Esophagus (tissue), 2 donors: Measurements from ENCODE around the gene DISP3. TPM values are rescaled to one million over a fixed set of nuclear protein-coding genes. Genes with fewer than 3 reads are reported as not detected.

ENCODE experiments used
- H3K27ac ChIP-seq, 2 donors: one replicate each; pipeline ENCODE4 v1.5.1; 2013; ENCODE audit warnings: low read depth in 2 of 2, mild to moderate bottlenecking in 2 of 2, inconsistent platforms in 1 of 2, low read length in 1 of 2, moderate library complexity in 1 of 2
- H3K27me3 ChIP-seq, 2 donors: one replicate each; pipeline ENCODE4 v1.6.1; 2013; ENCODE audit warnings: low read length in 2 of 2, control low read depth in 1 of 2, mild to moderate bottlenecking in 1 of 2; ENCODE audit not compliant: insufficient read depth in 2 of 2, control insufficient read depth in 1 of 2
- H3K36me3 ChIP-seq, 2 donors: one replicate each; pipeline ENCODE4 v1.6.1; 2013; ENCODE audit warnings: low read length in 1 of 2; ENCODE audit not compliant: control insufficient read depth in 2 of 2, insufficient read depth in 2 of 2
- H3K4me1 ChIP-seq, 2 donors: one replicate each; pipeline ENCODE4 v1.6.1; 2013; ENCODE audit warnings: low read length in 1 of 2; ENCODE audit not compliant: control insufficient read depth in 2 of 2, insufficient read depth in 2 of 2
- H3K4me3 ChIP-seq, 2 donors: one replicate each; pipeline ENCODE4 v1.5.1; 2013; ENCODE audit warnings: low read length in 2 of 2, mild to moderate bottlenecking in 2 of 2, low read depth in 1 of 2, moderate library complexity in 1 of 2
- H3K9me3 ChIP-seq, 2 donors: one replicate each; pipeline ENCODE4 v1.6.1; 2013; ENCODE audit warnings: mild to moderate bottlenecking in 2 of 2, low read depth in 1 of 2, low read length in 1 of 2, moderate library complexity in 1 of 2; ENCODE audit not compliant: control insufficient read depth in 2 of 2, insufficient read depth in 1 of 2
- WGBS, 2 donors: extraction: QIAGEN DNeasy Blood & Tissue Kit; methylation state at CpG; one replicate each; pipeline ENCODE4 v1.1.7; 2013; 5-methylcytosine and 5-hydroxymethylcytosine counted together
- polyA plus RNA-seq, 2 donors: library from polyadenylated mRNA; stranded (reverse); fragments of 200-250 nt; gene quantifications; one replicate each; pipeline ENCODE4 v1.2.3, GENCODE V29; 2013
- donor health status: healthy with polysubstance abuse.
- donor health status: Bipolar disorder and iron deficiency.

DISP3 gene
- polyA plus RNA-seq, 2 donors, result not detected

- H3K36me3 ChIP-seq, result no peaks in the 10 kb centered on the region
Measured at GRCh38 chr1:11537854-11538591, 59.1 kb downstream of the DISP3 start.

GRCh38 chr1:11538886-11539285, 59.9 kb downstream of the DISP3 start:
- Histone ChIP-seq H3K36me3 (no peaks in the 10 kb centered on the region), H3K4me1 (no peaks in the 10 kb centered on the region), H3K9me3 (no peaks in the 10 kb centered on the region), H3K4me3 (no peak overlapping the region), H3K27me3 (no peaks in the 10 kb centered on the region), H3K27ac (no peak overlapping the region)
- 73 to 78% methylated on average over 9 of the region's 9 CpGs for WGBS, 2 donors

More at GRCh38 chr1:11537854-11538591, 59.1 kb downstream of the DISP3 start:
- H3K4me1 ChIP-seq, result no peaks in the 10 kb centered on the region
- H3K4me3 ChIP-seq, result no peak overlapping the region
- no peak overlapping the region for H3K27ac ChIP-seq
- H3K9me3 ChIP-seq, result no peaks in the 10 kb centered on the region
- 80 to 81% methylated on average over 14 of the region's 14 CpGs for WGBS, 2 donors
- no peaks in the 10 kb centered on the region for H3K27me3 ChIP-seq

- Histone ChIP-seq H3K27ac (no peak overlapping the region), H3K4me1 (no peaks in the 10 kb centered on the region), H3K27me3 (no peaks in the 10 kb centered on the region), H3K4me3 (no peak overlapping the region), H3K9me3 (no peaks in the 10 kb centered on the region), H3K36me3 (no peaks in the 10 kb centered on the region)
- 57 to 62% methylated on average over 18 of the region's 18 CpGs for WGBS, 2 donors
Measured at GRCh38 chr1:11539850-11540772, 61.2 kb downstream of the DISP3 start.

- Histone ChIP-seq H3K27ac (no peak overlapping the region), H3K36me3 (no peaks in the 10 kb centered on the region), H3K27me3 (no peaks in the 10 kb centered on the region), H3K9me3 (no peaks in the 10 kb centered on the region), H3K4me1 (no peaks in the 10 kb centered on the region), H3K4me3 (no peak overlapping the region)
- WGBS, 2 donors, result 75 to 83% methylated on average over 12 of the region's 12 CpGs
Measured at GRCh38 chr1:11540773-11541160, 61.8 kb downstream of the DISP3 start.

- 70 to 73% methylated on average over 7 of the region's 7 CpGs for WGBS, 2 donors
- Histone ChIP-seq H3K27me3 (no peaks in the 10 kb centered on the region), H3K4me1 (no peaks in the 10 kb centered on the region)
Measured at GRCh38 chr1:11541236-11541635, 62.3 kb downstream of the DISP3 start.

GRCh38 chr1:11541956-11542355, 63.0 kb downstream of the DISP3 start:
- no peaks in the 10 kb centered on the region for H3K27me3 ChIP-seq

More at GRCh38 chr1:11541236-11541635, 62.3 kb downstream of the DISP3 start:
- no peak overlapping the region for H3K4me3 ChIP-seq
- H3K36me3 ChIP-seq, result no peaks in the 10 kb centered on the region
- no peak overlapping the region for H3K27ac ChIP-seq
- H3K9me3 ChIP-seq, result no peaks in the 10 kb centered on the region

GRCh38 chr1:11543392-11543791, 64.4 kb downstream of the DISP3 start:
- Histone ChIP-seq H3K4me3 (no peak overlapping the region), H3K27me3 (no peaks in the 10 kb centered on the region), H3K4me1 (no peaks in the 10 kb centered on the region), H3K27ac (no peak overlapping the region), H3K9me3 (no peaks in the 10 kb centered on the region), H3K36me3 (no peaks in the 10 kb centered on the region)
- 65 to 69% methylated on average over 4 of the region's 4 CpGs for WGBS, 2 donors

More at GRCh38 chr1:11541956-11542355, 63.0 kb downstream of the DISP3 start:
- Histone ChIP-seq H3K4me3 (no peak overlapping the region), H3K36me3 (no peaks in the 10 kb centered on the region), H3K4me1 (no peaks in the 10 kb centered on the region), H3K27ac (no peak overlapping the region), H3K9me3 (no peaks in the 10 kb centered on the region)
- WGBS, 2 donors, result 61 to 66% methylated on average over 7 of the region's 7 CpGs

GRCh38 chr1:11543796-11544195, 64.8 kb downstream of the DISP3 start:
- no peak overlapping the region for H3K27ac ChIP-seq
- H3K27me3 ChIP-seq, result no peaks in the 10 kb centered on the region
- WGBS, 2 donors, result 66 to 81% methylated on average over 2 of the region's 2 CpGs
- no peaks in the 10 kb centered on the region for H3K36me3 ChIP-seq
- H3K4me3 ChIP-seq, result no peak overlapping the region
- no peaks in the 10 kb centered on the region for H3K4me1 ChIP-seq
- no peaks in the 10 kb centered on the region for H3K9me3 ChIP-seq

- Histone ChIP-seq H3K27ac (no peak overlapping the region), H3K4me3 (no peak overlapping the region), H3K9me3 (no peaks in the 10 kb centered on the region), H3K27me3 (no peaks in the 10 kb centered on the region), H3K36me3 (no peaks in the 10 kb centered on the region), H3K4me1 (no peaks in the 10 kb centered on the region)
- WGBS, 2 donors, result 69 to 72% methylated on average over 4 of the region's 4 CpGs
Measured at GRCh38 chr1:11546456-11546855, 67.5 kb downstream of the DISP3 start.
